Measurements from ENCODE around the gene CBX5. TPM values are rescaled to one million over a fixed set of nuclear protein-coding genes. Genes with fewer than 3 reads are reported as not detected.

CBX5 gene
- total RNA-seq, 1 donor from 2014 or later: 271 TPM

GRCh38 chr12:54222609-54223008, 57.3 kb downstream of the CBX5 start:
- no peak overlapping the region for H3K4me3 Mint-ChIP-seq (ENCODE audit: low read depth)
- H3K27me3 Mint-ChIP-seq: peaks cover 17% of the 10 kb centered on the region
- no peak for DNase-seq (ENCODE audit: low spot score, unreplicated experiment)
- no peaks in the 10 kb centered on the region for H3K36me3 Mint-ChIP-seq (ENCODE audit: insufficient read depth)
- no peaks in the 10 kb centered on the region for H3K9me3 Mint-ChIP-seq (ENCODE audit: low read depth)
- H3K27ac Mint-ChIP-seq: no peak overlapping the region
- H3K4me1 Mint-ChIP-seq (ENCODE audit: low read depth): peaks cover 3% of the 10 kb centered on the region
- TF ChIP-seq CTCF (IDR thresholded peaks at IDR 0.05; ENCODE audit: unreplicated experiment): no peak

- no peak for DNase-seq (ENCODE audit: low spot score, unreplicated experiment)
- H3K27ac Mint-ChIP-seq: no peak overlapping the region
- TF ChIP-seq CTCF (IDR thresholded peaks at IDR 0.05; ENCODE audit: unreplicated experiment): no peak
- H3K9me3 Mint-ChIP-seq (ENCODE audit: low read depth): no peaks in the 10 kb centered on the region
- H3K4me3 Mint-ChIP-seq (ENCODE audit: low read depth): no peak overlapping the region
- H3K27me3 Mint-ChIP-seq: peaks cover 28% of the 10 kb centered on the region
- no peaks in the 10 kb centered on the region for H3K36me3 Mint-ChIP-seq (ENCODE audit: insufficient read depth)
- H3K4me1 Mint-ChIP-seq (ENCODE audit: low read depth): peaks cover 10% of the 10 kb centered on the region
Observed at GRCh38 chr12:54221402-54221984, 58.4 kb downstream of the CBX5 start.

- Mint-ChIP-seq H3K9me3 (ENCODE audit: low read depth) (no peaks in the 10 kb centered on the region), H3K4me1 (ENCODE audit: low read depth) (peaks cover 10% of the 10 kb centered on the region), H3K27me3 (peaks cover 35% of the 10 kb centered on the region), H3K27ac (no peak overlapping the region), H3K36me3 (ENCODE audit: insufficient read depth) (no peaks in the 10 kb centered on the region), H3K4me3 (ENCODE audit: low read depth) (no peak overlapping the region)
- TF ChIP-seq CTCF (IDR thresholded peaks at IDR 0.05; ENCODE audit: unreplicated experiment): no peak
- no peak for DNase-seq (ENCODE audit: low spot score, unreplicated experiment)
Observed at GRCh38 chr12:54220567-54220966, 59.4 kb downstream of the CBX5 start.

GRCh38 chr12:54220092-54220557, 59.8 kb downstream of the CBX5 start:
- Mint-ChIP-seq H3K4me3 (ENCODE audit: low read depth) (no peak overlapping the region), H3K27ac (no peak overlapping the region)

GRCh38 chr12:54217774-54218241, 62.1 kb downstream of the CBX5 start:
- TF ChIP-seq CTCF (IDR thresholded peaks at IDR 0.05; ENCODE audit: unreplicated experiment): no peak
- H3K36me3 Mint-ChIP-seq (ENCODE audit: insufficient read depth): no peaks in the 10 kb centered on the region
- H3K27ac Mint-ChIP-seq: no peak overlapping the region
- peaks cover 59% of the 10 kb centered on the region for H3K27me3 Mint-ChIP-seq
- peak overlapping the region; percentile 20 for H3K4me3 Mint-ChIP-seq (ENCODE audit: low read depth)
- H3K9me3 Mint-ChIP-seq (ENCODE audit: low read depth): no peaks in the 10 kb centered on the region
- H3K4me1 Mint-ChIP-seq (ENCODE audit: low read depth): peaks cover 10% of the 10 kb centered on the region
- no peak for DNase-seq (ENCODE audit: low spot score, unreplicated experiment)

More at GRCh38 chr12:54220092-54220557, 59.8 kb downstream of the CBX5 start:
- TF ChIP-seq CTCF (IDR thresholded peaks at IDR 0.05; ENCODE audit: unreplicated experiment): peak; percentile 81
- no peaks in the 10 kb centered on the region for H3K9me3 Mint-ChIP-seq (ENCODE audit: low read depth)
- DNase-seq (ENCODE audit: low spot score, unreplicated experiment): peak; percentile 75
- peaks cover 40% of the 10 kb centered on the region for H3K27me3 Mint-ChIP-seq
- no peaks in the 10 kb centered on the region for H3K36me3 Mint-ChIP-seq (ENCODE audit: insufficient read depth)
- H3K4me1 Mint-ChIP-seq (ENCODE audit: low read depth): peaks cover 10% of the 10 kb centered on the region
